DMS 273 (cell line): ENCODE results near the gene GPR37.

ENCODE experiments used
- DNase-seq: peaks from one replicate; lab custom pipeline; 2025; ENCODE audit not compliant: unreplicated experiment; lab: John Stamatoyannopoulos, UW

Gene GPR37

DNA sequence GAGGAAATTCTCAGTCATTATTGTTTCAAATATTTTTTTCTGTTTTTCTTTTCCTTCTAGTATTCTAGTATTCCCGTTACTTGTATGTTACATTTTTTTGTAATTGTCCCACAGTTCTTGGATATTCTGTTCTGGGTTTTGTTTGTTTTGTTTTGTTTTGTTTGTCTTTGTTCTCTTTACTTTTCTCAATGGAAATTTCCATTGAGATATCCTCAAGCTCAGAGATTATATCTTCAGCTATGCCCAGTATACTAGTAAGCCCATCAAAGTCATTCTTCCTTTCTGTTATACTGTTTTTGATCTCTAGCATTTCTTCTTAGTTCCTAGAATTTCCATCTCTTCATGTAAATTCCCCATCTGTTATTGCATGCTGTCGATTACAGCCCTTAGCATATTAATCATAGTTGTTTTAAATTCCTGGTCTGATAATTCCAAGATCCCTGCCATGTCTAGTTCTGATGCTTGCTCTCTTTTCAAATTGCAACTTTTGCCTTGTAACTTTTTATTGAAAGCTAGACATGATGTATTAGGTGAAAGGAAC, 27.8 kb downstream of the GPR37 start:
- no peak for DNase-seq

GRCh38 chr7:124728610-124729009, 37.0 kb downstream of the GPR37 start:
- no peak for DNase-seq

DNA sequence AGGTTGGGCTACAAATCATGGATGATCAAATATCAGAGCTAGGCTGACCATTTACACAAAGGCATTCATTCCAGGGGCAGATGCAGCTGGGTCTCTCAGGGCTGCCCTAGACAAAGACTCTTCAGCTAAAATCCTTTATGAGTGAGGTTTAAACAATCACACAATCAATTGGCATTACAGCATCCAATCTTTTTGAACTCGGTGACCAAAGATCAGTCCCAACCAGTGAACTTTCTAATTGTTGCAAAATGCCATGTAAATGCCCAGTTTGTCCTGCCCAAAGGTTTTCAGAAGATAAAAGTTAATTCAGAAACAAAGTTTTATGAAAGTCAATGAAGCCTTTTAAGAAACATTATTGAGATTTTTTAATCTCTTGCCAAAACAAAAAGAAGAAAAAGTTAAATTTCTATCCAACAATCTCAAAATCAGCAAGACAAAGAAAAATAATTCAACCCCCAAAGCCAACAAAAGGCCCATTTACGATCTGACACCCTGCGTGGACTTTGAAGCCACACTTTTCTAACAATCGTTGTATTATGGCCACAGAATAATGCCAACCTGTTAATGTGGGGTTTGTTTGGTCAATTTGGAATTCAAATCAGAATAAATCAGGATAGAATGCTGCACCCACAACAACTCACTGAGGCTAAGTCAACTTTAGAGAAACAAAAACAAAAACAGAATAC, 40.9 kb downstream of the GPR37 start:
- DNase-seq: no peak

DNA sequence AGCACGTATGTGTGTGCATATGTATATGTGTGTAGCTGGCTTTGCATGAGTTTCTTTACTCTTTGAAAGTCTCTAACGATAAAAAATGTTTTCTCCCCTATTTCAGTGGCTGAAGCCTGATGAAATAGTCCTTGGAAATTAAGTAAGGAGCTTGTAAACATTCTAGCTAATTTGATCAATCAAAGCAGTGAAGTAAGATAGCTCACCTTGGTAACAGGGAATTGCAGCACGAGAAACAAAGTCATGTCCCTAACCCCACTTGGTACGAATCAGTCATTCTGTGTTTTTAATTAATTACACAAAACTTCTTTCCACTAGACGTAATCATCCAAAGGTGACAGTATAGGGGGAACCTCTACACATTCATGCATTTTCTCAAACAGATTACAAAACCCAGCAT, 41.5 kb downstream of the GPR37 start:
- no peak for DNase-seq

DNA sequence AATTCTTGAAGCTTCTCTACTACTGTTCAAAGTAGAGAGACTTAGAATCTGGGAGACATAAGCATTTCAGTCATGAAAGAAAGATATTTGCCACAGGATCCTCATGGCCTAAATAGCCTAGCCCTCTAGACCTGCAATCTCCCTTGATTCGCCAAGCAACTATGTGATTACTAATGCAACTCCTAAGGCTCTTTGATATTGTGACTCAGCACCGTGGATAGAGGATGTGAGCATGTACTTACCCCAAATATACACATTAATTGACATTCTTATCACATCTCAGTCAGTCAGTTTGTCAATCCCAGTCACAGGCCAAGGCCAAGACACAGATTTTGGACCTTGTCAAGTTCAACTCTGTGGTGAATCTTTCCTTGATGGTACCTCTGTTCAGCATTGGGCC, 42.6 kb downstream of the GPR37 start:
- no peak for DNase-seq

GRCh38 chr7:124722292-124722691, 43.3 kb downstream of the GPR37 start:
- DNase-seq: no peak

DNA sequence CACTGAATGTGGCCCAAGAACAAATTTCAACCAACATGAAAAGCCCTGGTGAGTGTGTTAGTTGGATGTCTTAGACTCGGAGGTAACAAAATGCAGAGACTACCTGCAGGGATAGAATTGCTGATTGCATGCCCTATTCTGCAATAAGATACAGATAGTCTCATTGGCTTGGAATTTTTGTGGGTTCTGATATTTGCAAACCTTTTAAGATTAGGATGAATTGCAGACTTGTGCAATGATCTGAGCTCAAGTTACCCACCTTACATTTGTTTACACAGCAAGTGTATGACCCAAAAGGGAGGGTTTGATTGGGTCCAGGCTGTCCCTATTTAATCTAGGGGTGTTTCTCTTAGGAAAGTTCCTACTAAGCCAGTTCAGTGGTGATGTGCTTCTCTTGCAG, 45.4 kb downstream of the GPR37 start:
- no peak for DNase-seq

DNA sequence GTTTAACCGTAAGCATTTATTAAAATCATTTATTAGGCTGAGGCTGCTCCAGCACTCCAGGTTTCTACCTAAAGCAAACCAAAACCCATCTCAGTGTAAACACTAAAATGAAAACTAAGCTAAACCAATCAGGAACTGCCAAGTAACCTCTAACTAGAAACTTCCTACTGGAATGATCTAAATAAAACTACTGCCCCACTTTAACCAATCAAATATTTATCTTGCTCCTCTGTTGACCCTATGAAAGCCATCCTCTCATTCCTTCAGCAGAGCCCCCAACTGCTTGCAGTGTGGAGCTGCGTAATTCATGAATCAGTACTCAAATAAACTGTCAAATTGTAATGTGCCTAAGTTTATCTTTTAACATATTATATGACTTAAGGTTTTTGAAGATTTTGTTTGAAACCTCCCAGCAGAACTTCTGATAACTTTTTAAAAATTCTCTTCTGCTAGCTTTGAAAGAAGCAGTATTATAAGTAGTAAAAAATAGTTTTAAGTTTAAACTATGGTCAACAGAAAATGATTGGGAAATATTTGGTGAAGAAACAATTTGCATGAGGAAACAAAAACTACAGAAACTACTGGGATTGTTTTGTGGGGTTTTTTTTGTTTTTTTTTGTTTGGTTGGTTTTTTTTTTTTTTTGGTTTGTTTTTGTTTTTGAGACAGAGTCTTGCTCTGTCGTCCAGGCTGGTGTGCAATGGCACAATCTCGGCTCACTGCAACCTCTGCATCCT, 47.4 kb downstream of the GPR37 start:
- no peak for DNase-seq

DNA sequence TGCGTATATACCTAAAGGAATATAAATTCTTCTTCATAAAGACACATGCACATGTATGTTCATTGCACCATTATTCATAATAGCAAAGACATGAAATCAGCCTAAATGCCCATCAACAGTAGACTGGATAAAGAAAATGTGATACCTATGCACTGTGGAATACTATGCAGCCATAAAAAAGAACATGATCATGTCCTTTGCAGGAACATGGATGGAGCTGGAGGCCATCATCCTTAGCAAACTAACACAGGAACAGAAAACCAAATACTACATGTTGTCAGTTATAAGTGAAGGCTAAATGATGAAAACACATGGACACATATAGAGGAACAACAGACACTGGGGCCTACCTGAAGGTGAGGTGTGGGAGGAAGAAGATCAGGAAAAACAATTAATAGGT, 48.7 kb downstream of the GPR37 start:
- no peak for DNase-seq

- DNase-seq: no peak
Measured at GRCh38 chr7:124713086-124713485, 52.5 kb downstream of the GPR37 start.

DNA sequence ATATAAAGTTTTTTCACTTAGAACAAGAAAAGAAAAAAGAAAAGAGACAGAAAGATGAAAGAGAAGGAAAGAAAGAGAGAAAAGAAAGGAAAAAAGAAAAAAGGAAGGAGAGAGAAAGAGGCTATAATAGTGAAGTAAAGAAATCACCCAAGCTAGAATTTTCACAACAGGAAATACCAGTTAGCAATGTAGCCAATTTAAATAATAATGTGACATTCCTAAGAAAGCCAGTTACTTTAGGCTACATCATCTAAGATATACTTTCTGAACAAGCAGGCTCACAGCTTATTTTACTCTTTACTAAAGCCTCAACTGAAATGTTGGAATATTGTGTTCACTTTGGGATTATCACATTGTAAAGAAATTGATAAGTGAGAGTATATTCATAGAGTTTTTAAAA, 53.6 kb downstream of the GPR37 start:
- no peak for DNase-seq

GRCh38 chr7:124702385-124702784, 63.2 kb downstream of the GPR37 start:
- DNase-seq: no peak

DNA sequence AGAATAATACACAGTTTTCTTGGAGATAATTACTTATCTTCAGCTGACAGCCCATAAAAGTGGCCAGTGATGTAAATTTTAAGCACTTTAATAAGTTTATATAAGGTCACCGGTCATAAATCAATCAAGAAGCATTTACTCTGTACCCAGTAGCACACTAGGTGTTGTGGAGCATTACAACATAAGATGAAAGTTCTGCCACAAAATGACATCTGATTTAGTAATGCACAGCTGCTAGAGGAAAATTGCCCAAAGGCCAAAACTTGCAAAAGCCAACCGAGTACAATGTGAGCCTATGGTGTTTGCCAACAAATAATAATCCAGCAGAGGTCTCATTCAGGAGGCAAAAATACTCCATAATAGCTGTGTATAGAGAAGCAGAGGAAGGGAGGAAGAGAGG, 63.6 kb downstream of the GPR37 start:
- DNase-seq: no peak

GRCh38 chr7:124700655-124701054, 64.9 kb downstream of the GPR37 start:
- no peak for DNase-seq

DNA sequence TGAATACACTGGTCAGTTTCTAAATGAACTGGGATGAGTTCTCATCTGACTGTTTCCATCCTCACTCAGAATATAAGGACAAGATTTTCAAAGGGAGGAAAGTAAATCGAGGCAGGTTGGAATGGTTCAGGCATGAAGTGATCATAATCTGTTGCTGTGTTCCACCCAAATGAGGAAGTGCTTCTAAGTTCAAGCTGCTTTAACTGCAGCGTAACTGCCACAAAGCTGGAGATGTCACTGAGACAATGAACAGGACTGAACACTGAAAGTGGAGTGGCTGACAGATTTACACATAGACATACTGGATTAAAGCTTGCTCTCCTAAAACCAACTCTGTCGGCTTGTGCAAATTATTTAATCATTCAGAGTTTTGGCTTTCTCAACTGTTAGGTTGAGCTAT, 66.6 kb downstream of the GPR37 start:
- DNase-seq: no peak

DNA sequence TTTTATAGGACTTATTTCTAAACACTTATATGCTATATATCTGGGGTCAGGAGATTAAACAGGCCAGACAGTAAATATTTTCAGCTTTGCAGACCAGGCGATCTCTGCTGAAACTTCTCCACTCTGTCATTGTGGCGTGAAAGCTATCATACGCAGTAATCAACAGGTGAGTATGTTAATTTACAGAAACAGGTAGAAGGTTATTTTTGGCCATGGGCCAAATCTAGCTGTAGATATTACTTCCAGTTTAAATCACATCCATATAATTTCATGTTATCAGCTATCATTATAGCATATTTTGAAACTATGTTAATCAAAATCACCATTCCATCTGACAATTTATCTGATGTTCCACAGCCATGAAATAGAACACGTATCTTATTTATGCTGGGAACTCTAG, 67.8 kb downstream of the GPR37 start:
- no peak for DNase-seq
